Endothelial cell of umbilical vein (primary cell): Measurements from ENCODE around the gene FIGLA.

Experiments used
- MYC ChIP-seq: IDR thresholded peaks from one replicate; pipeline ENCODE4 v1.6.1; 2011; ENCODE audit warnings: mild to moderate bottlenecking, low read depth, low read length
- TF ChIP-seq, protein P1 (sequence below), 2 donors: IDR thresholded peaks; 1 replicate in 1 of 2; 2 replicates in 1 of 2; pipeline ENCODE4 v1.5.1; 2011; ENCODE audit warnings: low read length in 2 of 2, mild to moderate bottlenecking in 2 of 2, moderate library complexity in 2 of 2, control low read depth in 1 of 2, inconsistent platforms in 1 of 2, low read depth in 1 of 2; ENCODE audit not compliant: insufficient read depth in 1 of 2; ENCODE audit errors: extremely low read depth in 1 of 2

DNA sequence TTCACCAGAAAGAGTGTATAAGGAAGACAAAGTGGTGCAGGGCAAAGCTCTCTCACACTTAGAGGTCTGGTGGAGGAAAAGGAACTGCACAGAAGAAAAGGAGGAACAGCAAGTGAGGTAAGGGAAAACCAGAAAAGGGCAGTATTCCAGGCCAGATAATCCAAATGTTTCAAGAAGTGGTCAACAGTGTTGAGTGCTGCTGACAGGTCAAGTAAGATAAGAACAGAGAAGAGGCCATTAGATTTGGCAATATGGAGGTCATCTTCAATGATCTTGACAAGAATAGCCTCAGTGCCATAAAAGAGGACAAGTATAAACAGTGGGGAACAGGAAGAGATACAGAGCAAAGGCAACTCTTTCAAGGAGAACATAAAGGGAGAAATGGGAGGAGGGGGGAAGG lies 37.4 kb downstream of the FIGLA start:
- TF ChIP-seq, protein P1, sequence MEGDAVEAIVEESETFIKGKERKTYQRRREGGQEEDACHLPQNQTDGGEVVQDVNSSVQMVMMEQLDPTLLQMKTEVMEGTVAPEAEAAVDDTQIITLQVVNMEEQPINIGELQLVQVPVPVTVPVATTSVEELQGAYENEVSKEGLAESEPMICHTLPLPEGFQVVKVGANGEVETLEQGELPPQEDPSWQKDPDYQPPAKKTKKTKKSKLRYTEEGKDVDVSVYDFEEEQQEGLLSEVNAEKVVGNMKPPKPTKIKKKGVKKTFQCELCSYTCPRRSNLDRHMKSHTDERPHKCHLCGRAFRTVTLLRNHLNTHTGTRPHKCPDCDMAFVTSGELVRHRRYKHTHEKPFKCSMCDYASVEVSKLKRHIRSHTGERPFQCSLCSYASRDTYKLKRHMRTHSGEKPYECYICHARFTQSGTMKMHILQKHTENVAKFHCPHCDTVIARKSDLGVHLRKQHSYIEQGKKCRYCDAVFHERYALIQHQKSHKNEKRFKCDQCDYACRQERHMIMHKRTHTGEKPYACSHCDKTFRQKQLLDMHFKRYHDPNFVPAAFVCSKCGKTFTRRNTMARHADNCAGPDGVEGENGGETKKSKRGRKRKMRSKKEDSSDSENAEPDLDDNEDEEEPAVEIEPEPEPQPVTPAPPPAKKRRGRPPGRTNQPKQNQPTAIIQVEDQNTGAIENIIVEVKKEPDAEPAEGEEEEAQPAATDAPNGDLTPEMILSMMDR (IDR thresholded peaks at IDR 0.05; ENCODE audit: extremely low read depth in 1 of 2, insufficient read depth in 1 of 2, low read depth in 1 of 2, low read length in 2 of 2) = no peak
- no peak for TF ChIP-seq MYC
